K562 (cell line): ENCODE measurements around the gene RBM34. TPM values are rescaled to one million over a fixed set of nuclear protein-coding genes. Genes with fewer than 3 reads are reported as not detected.
A peak's percentile ranks its signal among the peaks of the same experiment; 100 is the strongest.

Experiments
- CBX2 ChIP-seq: fragments of 200-600 bp; sonication (generic); IDR thresholded peaks from one replicate; pipeline ENCODE4 v1.6.1; 2012; ENCODE audit warnings: mild to moderate bottlenecking, low read length, inconsistent platforms; ENCODE audit not compliant: insufficient read depth, poor library complexity, severe bottlenecking
- DNMT1 ChIP-seq: fragments of 450-650 bp; IDR thresholded peaks from 2 replicates; pipeline ENCODE4 v1.6.1; 2016; ENCODE audit warnings: antibody characterized with exemption, mild to moderate bottlenecking
- ELK1 ChIP-seq: sonication (generic); formaldehyde crosslinking; IDR thresholded peaks from 2 replicates; pipeline ENCODE4 v1.8.1; 2022; ENCODE audit warnings: missing genetic modification reagents
- ESRRB ChIP-seq: fragments of 250-450 bp; sonication (Bioruptor Pico); IDR thresholded peaks from 2 replicates; pipeline ENCODE4 v1.5.0; 2020; ENCODE audit warnings: mild to moderate bottlenecking, moderate library complexity, borderline replicate concordance
- HMG20B ChIP-seq: fragments of 250-450 bp; sonication (Bioruptor Pico); IDR thresholded peaks from 2 replicates; pipeline ENCODE4 v1.5.0; 2021; ENCODE audit warnings: mild to moderate bottlenecking
- HSF4 ChIP-seq: fragments of 250-450 bp; sonication (Bioruptor Pico); IDR thresholded peaks from 2 replicates; pipeline ENCODE4 v2.1.2; 2022; ENCODE audit warnings: mild to moderate bottlenecking, moderate library complexity, borderline replicate concordance
- MBD1 ChIP-seq: fragments of 250-450 bp; sonication (Bioruptor Pico); IDR thresholded peaks from 2 replicates; pipeline ENCODE4 v1.8.0; 2022; ENCODE audit warnings: inconsistent platforms
- MYNN ChIP-seq, 2 experiments: sonication (generic); formaldehyde crosslinking in 1 of 2; IDR thresholded peaks; 2 replicates each; pipeline versions ENCODE4 v1.5.0 to v1.6.1; 2016 to 2020; ENCODE audit warnings: antibody characterized with exemption in 1 of 2, missing genetic modification reagents in 1 of 2
- NCOR1 ChIP-seq: fragments of 450-650 bp; IDR thresholded peaks from 2 replicates; pipeline ENCODE4 v1.6.1; 2016; ENCODE audit warnings: mild to moderate bottlenecking, moderate library complexity
- NR4A1 ChIP-seq, 2 experiments: fragments of 250-450 bp in 1 of 2; fragments of 450-650 bp in 1 of 2; sonication (Bioruptor Pico) in 1 of 2; IDR thresholded peaks; 2 replicates each; pipeline versions ENCODE4 v1.4.0 to v1.6.1; 2016 to 2020; ENCODE audit warnings: mild to moderate bottlenecking in 2 of 2, missing compliant biosample characterization in 1 of 2, missing genetic modification characterization in 1 of 2, moderate library complexity in 1 of 2
- PKNOX1 ChIP-seq: fragments of 450-650 bp; IDR thresholded peaks from 2 replicates; pipeline ENCODE4 v1.6.1; 2016
- RAD21 ChIP-seq, 2 experiments: fragments of 250-450 bp in 1 of 2; fragments of 450-650 bp in 1 of 2; sonication (Bioruptor Pico) in 1 of 2; formaldehyde crosslinking in 1 of 2; IDR thresholded peaks in 1 of 2; conservative IDR thresholded peaks in 1 of 2; 2 replicates each; pipeline versions ENCODE4 v1.4.0 to v1.8.0; 2020 to 2022; ENCODE audit warnings: mild to moderate bottlenecking in 2 of 2, moderate library complexity in 1 of 2
- SIX5 ChIP-seq, 2 experiments: IDR thresholded peaks; 2 replicates each; pipeline ENCODE4 v1.6.1; 2011; ENCODE audit warnings: low read length in 2 of 2, borderline replicate concordance in 1 of 2, low read depth in 1 of 2, mild to moderate bottlenecking in 1 of 2, moderate library complexity in 1 of 2; ENCODE audit not compliant: insufficient read depth in 1 of 2
- SREBF1 ChIP-seq: fragments of 150-350 bp; IDR thresholded peaks from 2 replicates; pipeline ENCODE4 v1.6.1; 2014; ENCODE audit warnings: antibody characterized with exemption, low read depth, low read length, borderline replicate concordance
- SRSF1 ChIP-seq: fragments of 200-400 bp; formaldehyde crosslinking; IDR thresholded peaks from 2 replicates; pipeline ENCODE4 v1.6.1; 2017; ENCODE audit warnings: mild to moderate bottlenecking, low read depth, low read length, moderate library complexity
- TSHZ1 ChIP-seq: fragments of 250-450 bp; sonication (Bioruptor Pico); IDR thresholded peaks from 2 replicates; pipeline ENCODE4 v1.4.0; 2020; ENCODE audit warnings: mild to moderate bottlenecking, moderate library complexity
- USF1 ChIP-seq: sonication (generic); formaldehyde crosslinking; IDR thresholded peaks from 2 replicates; pipeline ENCODE4 v1.9.0; 2022; ENCODE audit warnings: mild to moderate bottlenecking, missing genetic modification reagents
- ZNF124 ChIP-seq: sonication (generic); formaldehyde crosslinking; IDR thresholded peaks from 2 replicates; pipeline ENCODE4 v1.8.1; 2022; ENCODE audit warnings: missing genetic modification reagents
- ZNF316 ChIP-seq: fragments of 450-650 bp; IDR thresholded peaks from 2 replicates; pipeline ENCODE4 v1.6.1; 2016
- polyA plus RNA-seq, 8 experiments: library from polyadenylated mRNA; depleted of rRNA in 4 of 8; stranded (reverse) in 5 of 8; unstranded in 3 of 8; fragments of >200 nt; fragmentation: Nextera tagmentation in 2 of 8; fragmentation: Illumina TruSeq in 1 of 8; extraction: Ambion mirVana in 2 of 8; extraction: Trizol in 1 of 8; gene quantifications; 2 replicates each; pipeline versions ENCODE4 v1.2.1 to v1.2.3, GENCODE V29; 2011 to 2014; ENCODE audit warnings: inconsistent platforms in 1 of 8, missing spikeins in 1 of 8
- total RNA-seq, 7 experiments: library from RNA; depleted of rRNA in 6 of 7; stranded (reverse); fragments of >200 nt in 6 of 7; fragmentation: Illumina TruSeq in 2 of 7; extraction: Trizol in 2 of 7; gene quantifications; 2 replicates each; pipeline versions ENCODE4 v1.2.1 to v1.2.3, GENCODE V29; 2011 to 2021; ENCODE audit warnings: low replicate concordance in 1 of 7

The RBM34 gene
- total and polyA plus RNA-seq, 9 of the 15 experiments (the other 6 are each of a cell fraction or from before 2014, with no cell fraction given) = 64.0 to 178 (median 124) TPM

GRCh38 chr1:235090406-235091069, 70.5 kb downstream of the RBM34 start (continued):
- no peak for TF ChIP-seq NR4A1 (CRISPR knock-in tag; IDR thresholded peaks at IDR 0.05)
- no peak for TF ChIP-seq NR4A1 (tag; IDR thresholded peaks at IDR 0.05)
- TF ChIP-seq USF1 (CRISPR knock-in tag) = peak; percentile 86
- TF ChIP-seq HSF4 (CRISPR knock-in tag) = no peak
- TF ChIP-seq RAD21 (CRISPR knock-in tag; conservative IDR thresholded peaks at IDR 0.05 in 1 of 2, IDR thresholded peaks at IDR 0.05 in 1 of 2) = peak in 1 of 2 experiments; percentile 27; a peak in 3 of 4 replicates
- TF ChIP-seq PKNOX1 = peak; percentile 97
- no peak for TF ChIP-seq TSHZ1
- no peak for TF ChIP-seq HMG20B (CRISPR knock-in tag)
- no peak for TF ChIP-seq NCOR1
- TF ChIP-seq MBD1 (CRISPR knock-in tag) = no peak
- TF ChIP-seq CBX2 = no peak
- no peak for TF ChIP-seq SRSF1
- peak; percentile 64; the same call in 1 of the 2 replicates for TF ChIP-seq ZNF316
- TF ChIP-seq DNMT1 = no peak
- no peak for TF ChIP-seq SREBF1
- TF ChIP-seq ZNF124 (CRISPR knock-in tag) = no peak
- TF ChIP-seq ESRRB = no peak
- TF ChIP-seq ELK1 (CRISPR knock-in tag) = no peak
- no peak for TF ChIP-seq SIX5 (IDR thresholded peaks at IDR 0.05; ENCODE audit: borderline replicate concordance in 1 of 2, insufficient read depth in 1 of 2, low read depth in 1 of 2, low read length in 2 of 2)
- TF ChIP-seq MYNN (IDR thresholded peaks at IDR 0.05) = 0 out of 2 replicates have a peak, but pooled peaks have one; percentile 53
- TF ChIP-seq MYNN (CRISPR knock-in tag; IDR thresholded peaks at IDR 0.05) = no peak
